ENCODE data around the gene PPA2.

The PPA2 gene

DNA sequence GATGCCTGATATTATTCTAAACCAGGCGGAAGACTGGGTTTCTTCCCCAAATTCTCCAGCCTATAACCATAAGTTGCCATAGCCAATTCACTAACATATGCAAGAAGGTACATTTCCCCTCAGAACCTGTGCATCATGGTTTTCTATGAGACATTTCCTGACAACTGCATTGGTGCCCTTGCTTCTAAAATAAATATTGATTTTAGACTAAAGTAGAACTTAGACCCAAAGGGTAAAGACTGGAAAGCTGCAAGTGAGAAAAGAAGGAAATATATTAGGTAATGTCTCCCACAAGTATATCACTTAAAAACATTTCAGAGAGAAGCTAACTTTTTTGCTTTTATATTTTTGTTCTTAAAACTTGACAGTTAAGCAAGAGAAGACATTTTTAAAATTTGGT lies 125.1 kb downstream of the PPA2 start:
- Histone ChIP-seq H3K14ac (ENCODE audit: low read length in 2 of 2) (no peak overlapping the region), H3K4ac (ENCODE audit: low read depth in 1 of 2, low read length in 2 of 2) (no peak overlapping the region), H3K4me2 (ENCODE audit: low read length, poor library complexity, severe bottlenecking) (no peak overlapping the region), H2BK5ac (ENCODE audit: low read depth, low read length, poor library complexity, severe bottlenecking) (no peak overlapping the region), H3K4me1 (ENCODE audit: control insufficient read depth, insufficient read depth, low read depth, low read length) (peaks cover 4% of the 10 kb centered on the region), H2BK15ac (ENCODE audit: low read depth, poor library complexity, severe bottlenecking) (no peak overlapping the region), H3K4me3 (ENCODE audit: insufficient read depth in 1 of 2, low read depth in 1 of 2, low read length in 2 of 2) (no peak overlapping the region), H3K9ac (ENCODE audit: low read length) (no peak overlapping the region), H4K8ac (ENCODE audit: low read length) (no peak overlapping the region), H2AK5ac (ENCODE audit: low read length, severe bottlenecking) (no peak overlapping the region), H3K36me3 (ENCODE audit: control insufficient read depth in 1 of 2, insufficient read depth in 2 of 2, low read depth in 1 of 2, low read length in 2 of 2) (no peaks in the 10 kb centered on the region), H3K27me3 (ENCODE audit: control insufficient read depth in 1 of 2, insufficient read depth in 1 of 2, low read length in 2 of 2) (no peaks in the 10 kb centered on the region), H4K91ac (ENCODE audit: low read length) (no peak overlapping the region), H2AFZ (ENCODE audit: low read depth, low read length) (no peak overlapping the region), H3K9me3 (ENCODE audit: control insufficient read depth, low read length) (no peaks in the 10 kb centered on the region), H3K23ac (ENCODE audit: low read length in 2 of 2) (no peak overlapping the region), H3K18ac (ENCODE audit: low read depth in 1 of 2, low read length in 2 of 2) (no peak overlapping the region), H2BK120ac (ENCODE audit: low read depth, low read length) (no peak overlapping the region), H2BK12ac (ENCODE audit: low read length in 2 of 2) (no peak overlapping the region), H3K79me1 (replicated peaks; ENCODE audit: low read length, poor library complexity, severe bottlenecking) (no peaks in the 10 kb centered on the region), H3K27ac (ENCODE audit: low read length, poor library complexity, severe bottlenecking) (no peak overlapping the region)
- no peak for DNase-seq
- 100% methylated on average over 1 of the region's 1 CpG for WGBS

- no peak for DNase-seq
- no peak overlapping the region for H3K18ac ChIP-seq (ENCODE audit: low read depth in 1 of 2, low read length in 2 of 2)
- 93% methylated on average over 2 of the region's 2 CpGs for WGBS
- H3K4me1 ChIP-seq (ENCODE audit: control insufficient read depth, insufficient read depth, low read depth, low read length): peaks cover 1% of the 10 kb centered on the region
- no peaks in the 10 kb centered on the region for H3K79me1 ChIP-seq (replicated peaks; ENCODE audit: low read length, poor library complexity, severe bottlenecking)
- H3K23ac ChIP-seq (ENCODE audit: low read length in 2 of 2): no peak overlapping the region
- H3K9me3 ChIP-seq (ENCODE audit: control insufficient read depth, low read length): no peaks in the 10 kb centered on the region
- no peak overlapping the region for H3K4me2 ChIP-seq (ENCODE audit: low read length, poor library complexity, severe bottlenecking)
- no peak overlapping the region for H4K91ac ChIP-seq (ENCODE audit: low read length)
- no peak overlapping the region for H2BK5ac ChIP-seq (ENCODE audit: low read depth, low read length, poor library complexity, severe bottlenecking)
- no peak overlapping the region for H4K8ac ChIP-seq (ENCODE audit: low read length)
- H3K36me3 ChIP-seq (ENCODE audit: control insufficient read depth in 1 of 2, insufficient read depth in 2 of 2, low read depth in 1 of 2, low read length in 2 of 2): no peaks in the 10 kb centered on the region
- H3K14ac ChIP-seq (ENCODE audit: low read length in 2 of 2): no peak overlapping the region
- no peak overlapping the region for H3K4ac ChIP-seq (ENCODE audit: low read depth in 1 of 2, low read length in 2 of 2)
- H3K27ac ChIP-seq (ENCODE audit: low read length, poor library complexity, severe bottlenecking): no peak overlapping the region
- no peaks in the 10 kb centered on the region for H3K27me3 ChIP-seq (ENCODE audit: control insufficient read depth in 1 of 2, insufficient read depth in 1 of 2, low read length in 2 of 2)
- no peak overlapping the region for H3K4me3 ChIP-seq (ENCODE audit: insufficient read depth in 1 of 2, low read depth in 1 of 2, low read length in 2 of 2)
- H3K9ac ChIP-seq (ENCODE audit: low read length): no peak overlapping the region
- no peak overlapping the region for H2BK12ac ChIP-seq (ENCODE audit: low read length in 2 of 2)
- H2AFZ ChIP-seq (ENCODE audit: low read depth, low read length): no peak overlapping the region
- no peak overlapping the region for H2BK120ac ChIP-seq (ENCODE audit: low read depth, low read length)
- H2AK5ac ChIP-seq (ENCODE audit: low read length, severe bottlenecking): no peak overlapping the region
- no peak overlapping the region for H2BK15ac ChIP-seq (ENCODE audit: low read depth, poor library complexity, severe bottlenecking)
Measured at GRCh38 chr4:105346869-105347268, 127.0 kb downstream of the PPA2 start.

GRCh38 chr4:105345838-105346237 lies 128.0 kb downstream of the PPA2 start:
- WGBS: no CpG with 5 or more reads among the region's 2 CpGs

DNA sequence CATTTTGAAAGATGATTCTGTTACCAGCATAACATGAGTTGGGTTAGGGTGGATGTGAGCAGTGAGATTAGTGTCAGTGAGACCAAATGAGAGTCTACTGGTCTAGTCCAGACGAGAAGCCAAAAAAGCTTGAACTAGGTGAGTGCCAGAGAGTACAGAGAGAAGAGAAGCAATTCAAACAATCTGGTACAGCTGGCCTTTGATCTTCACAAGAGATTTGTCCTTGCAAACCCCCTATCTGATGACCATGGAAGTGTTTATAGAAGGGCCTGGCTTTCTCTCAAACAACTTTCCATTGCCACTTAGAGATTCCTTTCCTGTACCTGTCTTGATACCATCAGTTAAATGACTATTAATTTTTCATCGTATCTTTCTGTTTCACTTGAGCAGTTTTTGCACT lies 128.5 kb downstream of the PPA2 start:
- H3K4me3 ChIP-seq (ENCODE audit: insufficient read depth in 1 of 2, low read depth in 1 of 2, low read length in 2 of 2): no peak overlapping the region
- WGBS: 91% methylated on average over 2 of the region's 2 CpGs

More at GRCh38 chr4:105345838-105346237, 128.0 kb downstream of the PPA2 start:
- no peak overlapping the region for H2BK5ac ChIP-seq (ENCODE audit: low read depth, low read length, poor library complexity, severe bottlenecking)
- H3K36me3 ChIP-seq (ENCODE audit: control insufficient read depth in 1 of 2, insufficient read depth in 2 of 2, low read depth in 1 of 2, low read length in 2 of 2): no peaks in the 10 kb centered on the region
- no peak overlapping the region for H2BK12ac ChIP-seq (ENCODE audit: low read length in 2 of 2)
- DNase-seq: no peak
- no peak overlapping the region for H3K27ac ChIP-seq (ENCODE audit: low read length, poor library complexity, severe bottlenecking)
- no peak overlapping the region for H3K23ac ChIP-seq (ENCODE audit: low read length in 2 of 2)
- no peak overlapping the region for H3K4ac ChIP-seq (ENCODE audit: low read depth in 1 of 2, low read length in 2 of 2)
- no peak overlapping the region for H2BK120ac ChIP-seq (ENCODE audit: low read depth, low read length)
- no peak overlapping the region for H3K18ac ChIP-seq (ENCODE audit: low read depth in 1 of 2, low read length in 2 of 2)
- H3K27me3 ChIP-seq (ENCODE audit: control insufficient read depth in 1 of 2, insufficient read depth in 1 of 2, low read length in 2 of 2): no peaks in the 10 kb centered on the region
- H3K9me3 ChIP-seq (ENCODE audit: control insufficient read depth, low read length): no peaks in the 10 kb centered on the region
- no peak overlapping the region for H4K8ac ChIP-seq (ENCODE audit: low read length)
- H3K4me3 ChIP-seq (ENCODE audit: insufficient read depth in 1 of 2, low read depth in 1 of 2, low read length in 2 of 2): no peak overlapping the region
- H2AK5ac ChIP-seq (ENCODE audit: low read length, severe bottlenecking): no peak overlapping the region
- H2BK15ac ChIP-seq (ENCODE audit: low read depth, poor library complexity, severe bottlenecking): no peak overlapping the region
- no peaks in the 10 kb centered on the region for H3K4me1 ChIP-seq (ENCODE audit: control insufficient read depth, insufficient read depth, low read depth, low read length)
- no peak overlapping the region for H3K14ac ChIP-seq (ENCODE audit: low read length in 2 of 2)
- no peak overlapping the region for H3K9ac ChIP-seq (ENCODE audit: low read length)
- no peaks in the 10 kb centered on the region for H3K79me1 ChIP-seq (replicated peaks; ENCODE audit: low read length, poor library complexity, severe bottlenecking)
- H3K4me2 ChIP-seq (ENCODE audit: low read length, poor library complexity, severe bottlenecking): no peak overlapping the region
- no peak overlapping the region for H2AFZ ChIP-seq (ENCODE audit: low read depth, low read length)
- H4K91ac ChIP-seq (ENCODE audit: low read length): no peak overlapping the region

More for the DNA sequence above, 128.5 kb downstream of the PPA2 start:
- no peaks in the 10 kb centered on the region for H3K4me1 ChIP-seq (ENCODE audit: control insufficient read depth, insufficient read depth, low read depth, low read length)
- no peaks in the 10 kb centered on the region for H3K27me3 ChIP-seq (ENCODE audit: control insufficient read depth in 1 of 2, insufficient read depth in 1 of 2, low read length in 2 of 2)
- H2AK5ac ChIP-seq (ENCODE audit: low read length, severe bottlenecking): no peak overlapping the region
- no peak overlapping the region for H3K9ac ChIP-seq (ENCODE audit: low read length)
- DNase-seq: no peak
- no peak overlapping the region for H2BK5ac ChIP-seq (ENCODE audit: low read depth, low read length, poor library complexity, severe bottlenecking)
- H2BK15ac ChIP-seq (ENCODE audit: low read depth, poor library complexity, severe bottlenecking): no peak overlapping the region
- H3K27ac ChIP-seq (ENCODE audit: low read length, poor library complexity, severe bottlenecking): no peak overlapping the region
- H3K9me3 ChIP-seq (ENCODE audit: control insufficient read depth, low read length): no peaks in the 10 kb centered on the region
- no peaks in the 10 kb centered on the region for H3K36me3 ChIP-seq (ENCODE audit: control insufficient read depth in 1 of 2, insufficient read depth in 2 of 2, low read depth in 1 of 2, low read length in 2 of 2)
- H3K18ac ChIP-seq (ENCODE audit: low read depth in 1 of 2, low read length in 2 of 2): no peak overlapping the region
- H2BK120ac ChIP-seq (ENCODE audit: low read depth, low read length): no peak overlapping the region
- H3K14ac ChIP-seq (ENCODE audit: low read length in 2 of 2): no peak overlapping the region
- no peak overlapping the region for H2AFZ ChIP-seq (ENCODE audit: low read depth, low read length)
- H3K4ac ChIP-seq (ENCODE audit: low read depth in 1 of 2, low read length in 2 of 2): no peak overlapping the region
- H3K4me2 ChIP-seq (ENCODE audit: low read length, poor library complexity, severe bottlenecking): no peak overlapping the region
- H3K79me1 ChIP-seq (replicated peaks; ENCODE audit: low read length, poor library complexity, severe bottlenecking): no peaks in the 10 kb centered on the region
- no peak overlapping the region for H4K8ac ChIP-seq (ENCODE audit: low read length)
- no peak overlapping the region for H4K91ac ChIP-seq (ENCODE audit: low read length)
- no peak overlapping the region for H3K23ac ChIP-seq (ENCODE audit: low read length in 2 of 2)
- H2BK12ac ChIP-seq (ENCODE audit: low read length in 2 of 2): no peak overlapping the region

Data from mesenchymal stem cell (in vitro differentiated cells and primary cell).